ENCODE measurements around the gene CACNA2D3.

Gene CACNA2D3

DNA sequence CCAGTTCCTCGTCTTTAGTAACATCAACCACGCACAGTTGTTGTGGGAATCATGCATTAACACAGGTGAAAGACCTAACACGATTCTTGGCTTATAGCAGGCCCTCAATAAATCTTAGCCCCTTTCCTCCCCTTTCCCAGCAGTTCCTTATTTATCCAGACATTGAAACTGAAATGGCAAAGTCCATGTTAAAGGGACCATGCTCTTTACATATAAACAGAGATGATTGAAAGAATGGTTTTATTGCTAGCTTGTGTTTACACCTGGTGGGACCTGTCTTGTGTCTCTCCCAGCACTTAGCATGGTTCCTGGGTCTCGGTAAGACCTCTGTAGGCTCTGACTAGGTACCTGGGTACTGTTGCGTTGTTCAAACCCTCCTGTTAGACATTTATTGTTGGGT, 553.7 kb downstream of the CACNA2D3 start:
- no peak for DNase-seq (ENCODE audit: low read depth in 3 of 3)

DNA sequence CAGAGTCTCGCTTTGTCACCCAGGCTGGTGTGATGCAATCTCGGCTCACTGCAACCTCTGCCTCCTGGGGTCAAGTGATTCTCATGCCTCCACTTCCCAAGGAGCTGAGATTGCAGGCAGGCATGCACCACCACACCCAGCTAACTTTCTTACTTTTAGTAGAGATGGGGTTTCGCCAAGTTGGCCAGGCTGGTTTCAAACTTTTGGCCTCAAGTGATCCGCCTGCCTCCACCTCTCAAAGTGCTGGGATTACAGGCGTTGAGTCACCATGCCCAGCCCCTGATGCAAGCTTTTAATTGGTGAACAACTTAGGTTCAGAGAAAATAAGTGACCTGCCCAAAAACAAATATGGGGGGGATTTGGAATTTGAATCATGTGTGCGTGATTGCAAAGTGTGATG, 559.4 kb downstream of the CACNA2D3 start:
- no peak for DNase-seq (ENCODE audit: low read depth in 3 of 3)

- DNase-seq (ENCODE audit: low read depth in 3 of 3): no peak
Measured at GRCh38 chr3:54685213-54685612, 562.9 kb downstream of the CACNA2D3 start.

DNA sequence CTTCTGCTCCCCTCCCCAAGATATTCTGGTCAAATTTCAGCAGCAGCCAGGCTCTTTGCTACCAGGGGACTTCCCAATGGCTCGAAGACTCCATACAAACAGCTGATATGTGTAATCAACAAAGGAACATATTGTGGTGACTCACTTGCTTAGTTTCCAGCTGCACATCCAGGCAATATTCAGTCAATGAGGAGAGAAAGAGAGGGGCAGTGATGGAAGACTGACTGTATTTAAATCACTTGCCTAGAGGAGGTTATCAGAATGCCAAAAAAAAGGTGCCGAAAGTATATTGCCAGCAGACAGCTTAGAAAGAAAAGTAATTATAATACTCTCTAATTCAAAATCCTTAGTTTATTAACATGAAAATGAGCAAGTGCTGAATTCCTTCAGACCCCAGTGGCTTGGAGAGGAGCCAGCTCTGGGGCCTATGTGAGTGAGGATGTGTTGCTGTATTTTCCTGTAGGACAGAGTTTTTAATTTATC, 569.0 kb downstream of the CACNA2D3 start:
- DNase-seq (ENCODE audit: low read depth in 3 of 3): no peak

- no peak for DNase-seq (ENCODE audit: low read depth in 3 of 3)
Measured at GRCh38 chr3:54696313-54696712, 574.0 kb downstream of the CACNA2D3 start.

- no peak for DNase-seq (ENCODE audit: low read depth in 3 of 3)
Measured at GRCh38 chr3:54698054-54698453, 575.7 kb downstream of the CACNA2D3 start.

- DNase-seq (ENCODE audit: low read depth in 3 of 3): no peak
Measured at GRCh38 chr3:54703923-54704322, 581.6 kb downstream of the CACNA2D3 start.

- no peak for DNase-seq (ENCODE audit: low read depth in 3 of 3)
Measured at GRCh38 chr3:54705730-54706129, 583.4 kb downstream of the CACNA2D3 start.

DNA sequence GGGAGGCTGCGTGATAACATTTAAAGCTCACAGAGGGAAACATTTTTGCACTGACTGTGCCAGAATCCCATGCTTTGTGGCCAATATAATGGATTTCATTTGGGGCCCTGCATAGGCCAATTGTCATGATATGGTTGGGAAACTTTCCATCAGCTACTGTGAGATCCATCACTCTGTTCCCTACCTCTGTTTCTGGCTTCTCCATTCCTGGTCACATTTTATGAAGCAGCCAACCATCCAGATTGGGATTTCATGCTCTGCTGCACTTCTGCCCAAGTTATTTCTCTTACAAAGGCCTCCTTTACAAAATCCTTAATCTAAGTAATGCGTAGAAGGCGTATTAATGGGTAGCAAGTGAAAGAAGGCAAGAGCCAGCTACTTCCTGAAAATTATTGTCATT, 584.4 kb downstream of the CACNA2D3 start:
- DNase-seq (ENCODE audit: low read depth in 3 of 3): no peak

DNA sequence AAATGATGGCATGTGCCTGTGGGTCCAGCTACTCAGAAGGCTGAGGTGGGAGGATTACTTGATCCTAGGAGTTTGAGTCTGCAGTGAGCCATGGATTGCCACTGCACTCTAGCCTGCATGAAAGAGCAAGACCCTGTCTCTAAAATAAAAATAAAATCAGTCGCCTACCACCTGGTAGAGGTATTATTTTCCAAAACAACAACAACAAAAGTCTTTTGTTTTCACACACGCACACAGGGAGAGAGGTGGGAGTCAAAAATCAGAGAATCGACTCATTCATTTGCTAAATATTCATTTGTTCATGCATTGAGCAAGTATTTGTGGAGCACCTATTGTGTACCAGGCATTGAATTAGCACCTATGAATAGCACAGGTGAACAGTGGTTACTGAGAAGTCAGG, 587.4 kb downstream of the CACNA2D3 start:
- DNase-seq (ENCODE audit: low read depth in 3 of 3): no peak

DNA sequence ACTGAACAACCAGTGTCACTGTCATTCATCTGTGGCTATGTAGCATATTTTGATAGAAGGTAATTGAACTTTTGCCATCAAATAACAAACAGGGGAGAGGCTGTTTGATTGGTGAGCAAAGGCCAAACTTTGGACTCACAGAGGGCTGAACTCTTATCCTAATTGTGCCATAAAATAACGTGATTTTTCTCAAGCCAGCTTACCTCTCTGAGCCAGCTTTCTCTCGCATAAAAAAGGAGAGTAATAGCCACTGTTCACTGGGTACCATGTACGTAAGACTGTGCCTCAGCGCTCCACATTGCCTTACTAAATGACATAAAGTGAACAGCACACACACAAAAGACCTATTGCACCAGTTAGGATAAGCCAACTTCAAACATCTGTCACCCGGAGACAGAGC, 588.6 kb downstream of the CACNA2D3 start:
- DNase-seq (ENCODE audit: low read depth in 3 of 3): no peak

DNA sequence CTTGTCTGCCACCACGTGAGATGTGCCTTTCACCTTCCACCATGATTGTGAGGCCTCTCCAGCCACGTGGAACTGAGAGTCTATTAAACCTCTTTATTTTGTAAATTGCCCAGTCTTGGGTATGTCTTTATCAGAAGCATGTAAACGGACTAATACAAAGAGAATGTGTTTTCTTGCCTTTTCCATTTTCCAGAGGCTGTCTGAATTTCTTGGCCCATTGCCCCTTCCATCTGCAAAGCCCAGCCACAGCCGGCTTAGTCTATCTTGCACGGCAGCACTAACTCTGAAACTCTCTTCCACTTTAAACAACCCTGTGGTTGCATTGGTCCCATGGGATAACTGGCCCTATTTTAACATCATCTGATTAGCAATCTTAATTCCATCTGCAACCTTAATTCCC, 590.2 kb downstream of the CACNA2D3 start:
- no peak for DNase-seq (ENCODE audit: low read depth in 3 of 3)

DNA sequence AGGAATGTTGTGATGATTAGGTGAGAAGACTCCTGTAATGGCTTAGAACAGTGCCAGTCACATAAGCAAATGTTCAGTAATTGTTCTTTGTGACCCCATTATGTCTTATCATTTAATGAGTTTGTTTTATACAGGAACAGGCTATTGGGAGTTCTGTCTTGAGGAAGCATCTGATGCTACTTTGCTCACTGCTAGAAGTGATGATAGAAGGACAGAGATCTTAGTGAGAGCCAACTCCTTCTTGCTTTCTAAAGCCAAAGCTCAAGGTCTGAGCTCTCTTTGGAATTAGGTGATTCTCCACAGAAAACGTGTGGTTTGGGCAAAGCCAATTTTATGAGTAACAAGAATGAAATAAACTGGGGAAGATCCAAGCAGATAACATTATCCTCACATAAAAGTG, 590.7 kb downstream of the CACNA2D3 start:
- no peak for DNase-seq (ENCODE audit: low read depth in 3 of 3)

GRCh38 chr3:54713455-54713854, 591.1 kb downstream of the CACNA2D3 start:
- DNase-seq (ENCODE audit: low read depth in 3 of 3): no peak

DNA sequence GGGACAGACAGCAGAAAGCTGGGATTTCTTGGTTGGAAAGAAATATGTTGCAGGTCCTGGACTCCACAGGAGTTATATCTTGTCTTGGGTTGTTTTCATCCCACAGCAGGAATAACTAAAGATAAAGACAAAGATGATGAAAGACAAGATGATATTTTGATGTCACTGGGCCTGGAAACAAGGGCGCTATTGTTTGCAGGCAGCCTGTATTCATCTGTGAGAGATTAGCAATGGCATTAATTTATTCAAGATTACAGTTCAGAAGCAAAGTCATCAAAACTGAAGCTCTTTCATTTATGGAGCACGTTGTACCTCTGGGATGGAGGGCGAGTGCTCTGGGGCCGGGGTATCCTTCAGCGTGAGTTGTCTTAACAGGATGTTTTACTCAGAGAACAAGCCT, 591.7 kb downstream of the CACNA2D3 start:
- DNase-seq (ENCODE audit: low read depth in 3 of 3): no peak

- DNase-seq (ENCODE audit: low read depth in 3 of 3): no peak
Measured at GRCh38 chr3:54717506-54717905, 595.2 kb downstream of the CACNA2D3 start.

GRCh38 chr3:54719914-54720313, 597.6 kb downstream of the CACNA2D3 start:
- DNase-seq (ENCODE audit: low read depth in 3 of 3): no peak

GRCh38 chr3:54720604-54721003, 598.3 kb downstream of the CACNA2D3 start:
- no peak for DNase-seq (ENCODE audit: low read depth in 3 of 3)

DNA sequence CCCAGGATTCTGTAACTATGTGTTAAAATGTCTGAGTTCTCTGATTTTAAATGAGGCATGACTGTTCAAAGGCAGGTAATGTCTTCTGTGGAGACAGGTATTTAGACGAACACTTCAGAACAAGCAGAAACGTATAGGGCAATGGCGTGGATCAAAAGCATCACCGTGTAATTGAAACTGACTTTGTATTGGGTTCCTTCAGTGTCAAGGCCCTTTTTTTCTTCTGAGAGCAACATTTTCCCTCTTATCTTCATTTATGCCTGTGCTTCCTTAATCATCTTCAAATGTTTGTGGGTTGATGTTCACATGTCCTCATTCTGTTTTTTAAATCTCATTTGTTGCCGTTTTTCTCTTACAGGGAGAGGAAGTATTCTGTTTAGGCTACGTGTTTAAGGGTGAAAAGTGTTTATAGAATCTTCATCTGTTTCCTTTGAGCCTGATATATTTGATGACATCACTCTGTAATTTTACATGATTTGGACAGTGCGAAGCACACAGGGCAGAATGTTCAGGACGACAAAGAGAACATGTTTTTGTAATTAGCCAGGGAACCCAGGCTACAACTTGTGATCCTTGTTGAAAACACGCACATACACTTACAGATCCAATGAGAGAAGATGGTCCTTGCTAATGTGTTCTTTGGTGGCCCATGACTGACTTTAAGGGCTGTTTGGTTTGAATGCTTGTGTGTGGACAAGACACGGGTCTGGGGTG, 609.5 kb downstream of the CACNA2D3 start:
- no peak for DNase-seq (ENCODE audit: low read depth in 3 of 3)

GRCh38 chr3:54733106-54734006, 611.0 kb downstream of the CACNA2D3 start:
- no peak for DNase-seq (ENCODE audit: low read depth in 3 of 3)

GRCh38 chr3:54736459-54736858, 614.1 kb downstream of the CACNA2D3 start:
- DNase-seq (ENCODE audit: low read depth in 3 of 3): no peak

GRCh38 chr3:54743755-54744154, 621.4 kb downstream of the CACNA2D3 start:
- DNase-seq (ENCODE audit: low read depth in 3 of 3): no peak

DNA sequence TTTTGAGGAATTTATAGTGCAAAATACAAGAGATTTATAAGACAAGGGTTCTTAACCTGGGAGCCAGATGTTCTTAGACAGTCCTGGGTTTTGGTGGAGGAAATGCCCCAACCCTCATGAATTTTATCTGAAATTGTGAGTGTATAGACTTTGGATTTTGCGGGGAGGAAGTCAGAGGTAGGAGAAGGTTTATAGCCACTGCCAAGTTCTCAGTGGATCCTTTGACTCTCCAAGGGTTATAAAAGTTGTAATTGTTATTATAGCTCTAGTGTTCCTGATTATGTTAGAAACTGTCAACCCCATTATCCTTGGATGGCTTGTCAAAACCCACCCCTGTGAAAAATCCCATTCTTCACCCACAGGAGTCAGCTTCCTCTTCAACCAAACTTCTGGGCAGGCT, 621.9 kb downstream of the CACNA2D3 start:
- no peak for DNase-seq (ENCODE audit: low read depth in 3 of 3)
